SIG-M5 treated with dmso at 0.1 percent for 504 hours (cell line): ENCODE data around the gene MRI1.
"Not testable (repeated sequence)": the region's sequence is repeated elsewhere in the genome, so short reads cannot be mapped to it uniquely, and the experiment has no call there.

Source experiments
- DNase-seq: peaks from one replicate; lab custom pipeline; 2025; ENCODE audit not compliant: unreplicated experiment; lab: John Stamatoyannopoulos, UW

MRI1 gene

GRCh38 chr19:13764101-13764807 lies at the start of gene MRI1:
MRI1 (plus strand) TSS chr19:13764522; CDS start chr19:13764589, 67 bp downstream.
- DNase-seq, result peak; percentile 47

GRCh38 chr19:13717194-13717643 lies 47.1 kb upstream of the MRI1 start:
- no peak for DNase-seq

GRCh38 chr19:13718733-13719132 lies 45.6 kb upstream of the MRI1 start:
- peak; percentile 36 for DNase-seq

- DNase-seq, result no peak
Observed at GRCh38 chr19:13722146-13722545, 42.2 kb upstream of the MRI1 start.

- no peak for DNase-seq
Observed at GRCh38 chr19:13723206-13723605, 41.1 kb upstream of the MRI1 start.

- no peak for DNase-seq
Observed at GRCh38 chr19:13726323-13726722, 38.0 kb upstream of the MRI1 start.

- DNase-seq, result no peak
Observed at GRCh38 chr19:13727798-13728197, 36.5 kb upstream of the MRI1 start.

- DNase-seq, result peak; percentile 28
Observed at GRCh38 chr19:13729859-13730258, 34.5 kb upstream of the MRI1 start.

- DNase-seq, result peak; percentile 83
Observed at GRCh38 chr19:13731147-13731964, 33.0 kb upstream of the MRI1 start.

- DNase-seq, result no peak
Observed at GRCh38 chr19:13732337-13732736, 32.0 kb upstream of the MRI1 start.

GRCh38 chr19:13734751-13735150 lies 29.6 kb upstream of the MRI1 start:
- DNase-seq, result no peak

- no peak for DNase-seq
Observed at GRCh38 chr19:13738073-13738472, 26.2 kb upstream of the MRI1 start.

GRCh38 chr19:13741893-13742292 lies 22.4 kb upstream of the MRI1 start:
- DNase-seq, result no peak

GRCh38 chr19:13742756-13743155 lies 21.6 kb upstream of the MRI1 start:
- no peak for DNase-seq

- no peak for DNase-seq
Observed at GRCh38 chr19:13744174-13744573, 20.1 kb upstream of the MRI1 start.

GRCh38 chr19:13747098-13747453 lies 17.2 kb upstream of the MRI1 start:
- no peak for DNase-seq

GRCh38 chr19:13748169-13748828 lies 16.0 kb upstream of the MRI1 start:
- DNase-seq, result peak; percentile 14

- DNase-seq, result no peak
Observed at GRCh38 chr19:13751436-13751835, 12.9 kb upstream of the MRI1 start.

GRCh38 chr19:13753622-13754021 lies 10.7 kb upstream of the MRI1 start:
- not testable (repeated sequence) for DNase-seq

- DNase-seq, result no peak
Observed at GRCh38 chr19:13756210-13756609, 8.1 kb upstream of the MRI1 start.

- no peak for DNase-seq
Observed at GRCh38 chr19:13757805-13758772, 6.2 kb upstream of the MRI1 start.
